ENCODE data around the gene SDHC.

The SDHC gene

DNA sequence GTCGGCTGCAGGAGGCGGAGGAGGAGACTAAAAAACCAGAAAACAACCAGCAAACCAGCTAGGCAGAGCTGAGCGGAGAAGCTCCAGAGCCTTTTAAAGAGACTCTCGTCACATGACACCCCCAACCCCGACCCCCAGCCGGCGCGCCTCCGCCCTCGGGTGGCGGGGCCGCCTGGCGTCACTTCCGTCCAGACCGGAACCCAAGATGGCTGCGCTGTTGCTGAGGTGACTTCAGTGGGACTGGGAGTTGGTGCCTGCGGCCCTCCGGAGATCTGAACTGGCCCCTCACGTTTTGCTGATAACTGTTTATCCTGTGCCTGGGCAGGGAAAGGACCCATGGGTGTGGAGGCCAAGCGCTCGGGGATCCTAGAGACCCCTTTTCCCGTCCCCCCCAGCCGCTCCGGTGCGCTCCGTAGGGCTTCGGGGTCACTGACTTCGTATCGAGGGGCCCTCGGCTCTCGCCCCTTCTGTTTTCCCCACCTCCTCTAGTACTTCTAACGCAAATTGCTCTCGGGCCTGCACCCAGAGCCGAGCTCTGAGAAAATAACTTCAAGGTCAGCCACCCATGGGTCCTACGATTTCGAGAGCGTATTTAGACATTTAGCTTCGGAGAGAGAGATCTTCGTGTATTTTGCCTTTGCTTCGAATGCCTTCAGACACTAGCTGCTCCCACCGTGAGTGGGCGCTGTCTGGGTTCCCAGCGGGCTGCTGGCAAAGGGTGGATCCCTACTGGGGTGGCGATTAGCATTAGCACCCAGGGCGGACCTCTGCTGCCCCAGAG lies at the start of gene SDHC (continued):
- TF ChIP-seq ZNF157 (tag by site-specific recombination; IDR thresholded peaks at IDR 0.05) (no peak), REPIN1 (tag by site-specific recombination; IDR thresholded peaks at IDR 0.05; ENCODE audit: low read depth) (no peak), KLF9 (tag by site-specific recombination; IDR thresholded peaks at IDR 0.05; ENCODE audit: low read depth) (peak; percentile 65), GLI4 (tag by site-specific recombination; IDR thresholded peaks at IDR 0.05) (no peak), ZNF654 (tag by site-specific recombination; IDR thresholded peaks at IDR 0.05; ENCODE audit: low read depth) (no peak), ZNF544 (tag by site-specific recombination; IDR thresholded peaks at IDR 0.05) (no peak), REST (tag by site-specific recombination; IDR thresholded peaks at IDR 0.05) (no peak), ZNF354C (tag by site-specific recombination; IDR thresholded peaks at IDR 0.05; ENCODE audit: borderline replicate concordance, low read depth) (no peak), ZNF530 (tag by site-specific recombination; IDR thresholded peaks at IDR 0.05; ENCODE audit: low read depth) (no peak), ZNF521 (tag by site-specific recombination; IDR thresholded peaks at IDR 0.05) (no peak), ZFHX2 (tag by site-specific recombination; conservative IDR thresholded peaks at IDR 0.05) (peak; percentile 61), ZNF214 (tag by site-specific recombination; IDR thresholded peaks at IDR 0.05; ENCODE audit: borderline replicate concordance) (no peak), ZNF133 (tag by site-specific recombination; IDR thresholded peaks at IDR 0.05) (no peak), ZSCAN30 (tag by site-specific recombination; IDR thresholded peaks at IDR 0.05) (no peak), INSM2 (tag by site-specific recombination; IDR thresholded peaks at IDR 0.05) (peak; percentile 13; the same call in 1 of the 2 replicates), ZNF426 (tag by site-specific recombination; IDR thresholded peaks at IDR 0.05) (no peak), ZNF24 (tag by site-specific recombination; IDR thresholded peaks at IDR 0.05) (peak; percentile 74; the same call in 1 of the 2 replicates)
- TF ChIP-seq, protein P1, sequence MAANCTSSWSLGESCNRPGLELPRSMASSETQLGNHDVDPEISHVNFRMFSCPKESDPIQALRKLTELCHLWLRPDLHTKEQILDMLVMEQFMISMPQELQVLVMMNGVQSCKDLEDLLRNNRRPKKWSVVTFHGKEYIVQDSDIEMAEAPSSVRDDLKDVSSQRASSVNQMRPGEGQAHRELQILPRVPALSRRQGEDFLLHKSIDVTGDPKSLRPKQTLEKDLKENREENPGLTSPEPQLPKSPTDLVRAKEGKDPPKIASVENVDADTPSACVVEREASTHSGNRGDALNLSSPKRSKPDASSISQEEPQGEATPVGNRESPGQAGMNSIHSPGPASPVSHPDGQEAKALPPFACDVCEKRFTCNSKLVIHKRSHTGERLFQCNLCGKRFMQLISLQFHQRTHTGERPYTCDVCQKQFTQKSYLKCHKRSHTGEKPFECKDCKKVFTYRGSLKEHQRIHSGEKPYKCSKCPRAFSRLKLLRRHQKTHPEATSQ (tag by site-specific recombination; IDR thresholded peaks at IDR 0.05): no peak
- TF ChIP-seq, protein P2, sequence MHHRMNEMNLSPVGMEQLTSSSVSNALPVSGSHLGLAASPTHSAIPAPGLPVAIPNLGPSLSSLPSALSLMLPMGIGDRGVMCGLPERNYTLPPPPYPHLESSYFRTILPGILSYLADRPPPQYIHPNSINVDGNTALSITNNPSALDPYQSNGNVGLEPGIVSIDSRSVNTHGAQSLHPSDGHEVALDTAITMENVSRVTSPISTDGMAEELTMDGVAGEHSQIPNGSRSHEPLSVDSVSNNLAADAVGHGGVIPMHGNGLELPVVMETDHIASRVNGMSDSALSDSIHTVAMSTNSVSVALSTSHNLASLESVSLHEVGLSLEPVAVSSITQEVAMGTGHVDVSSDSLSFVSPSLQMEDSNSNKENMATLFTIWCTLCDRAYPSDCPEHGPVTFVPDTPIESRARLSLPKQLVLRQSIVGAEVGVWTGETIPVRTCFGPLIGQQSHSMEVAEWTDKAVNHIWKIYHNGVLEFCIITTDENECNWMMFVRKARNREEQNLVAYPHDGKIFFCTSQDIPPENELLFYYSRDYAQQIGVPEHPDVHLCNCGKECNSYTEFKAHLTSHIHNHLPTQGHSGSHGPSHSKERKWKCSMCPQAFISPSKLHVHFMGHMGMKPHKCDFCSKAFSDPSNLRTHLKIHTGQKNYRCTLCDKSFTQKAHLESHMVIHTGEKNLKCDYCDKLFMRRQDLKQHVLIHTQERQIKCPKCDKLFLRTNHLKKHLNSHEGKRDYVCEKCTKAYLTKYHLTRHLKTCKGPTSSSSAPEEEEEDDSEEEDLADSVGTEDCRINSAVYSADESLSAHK (tag by site-specific recombination; IDR thresholded peaks at IDR 0.05): 0 out of 2 replicates have a peak, but pooled peaks have one; percentile 30
- TF ChIP-seq, protein P3, sequence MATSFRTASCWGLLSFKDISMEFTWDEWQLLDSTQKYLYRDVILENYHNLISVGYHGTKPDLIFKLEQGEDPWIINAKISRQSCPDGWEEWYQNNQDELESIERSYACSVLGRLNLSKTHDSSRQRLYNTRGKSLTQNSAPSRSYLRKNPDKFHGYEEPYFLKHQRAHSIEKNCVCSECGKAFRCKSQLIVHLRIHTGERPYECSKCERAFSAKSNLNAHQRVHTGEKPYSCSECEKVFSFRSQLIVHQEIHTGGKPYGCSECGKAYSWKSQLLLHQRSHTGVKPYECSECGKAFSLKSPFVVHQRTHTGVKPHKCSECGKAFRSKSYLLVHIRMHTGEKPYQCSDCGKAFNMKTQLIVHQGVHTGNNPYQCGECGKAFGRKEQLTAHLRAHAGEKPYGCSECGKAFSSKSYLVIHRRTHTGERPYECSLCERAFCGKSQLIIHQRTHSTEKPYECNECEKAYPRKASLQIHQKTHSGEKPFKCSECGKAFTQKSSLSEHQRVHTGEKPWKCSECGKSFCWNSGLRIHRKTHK (tag by site-specific recombination; IDR thresholded peaks at IDR 0.05): no peak
- TF ChIP-seq, protein P4, sequence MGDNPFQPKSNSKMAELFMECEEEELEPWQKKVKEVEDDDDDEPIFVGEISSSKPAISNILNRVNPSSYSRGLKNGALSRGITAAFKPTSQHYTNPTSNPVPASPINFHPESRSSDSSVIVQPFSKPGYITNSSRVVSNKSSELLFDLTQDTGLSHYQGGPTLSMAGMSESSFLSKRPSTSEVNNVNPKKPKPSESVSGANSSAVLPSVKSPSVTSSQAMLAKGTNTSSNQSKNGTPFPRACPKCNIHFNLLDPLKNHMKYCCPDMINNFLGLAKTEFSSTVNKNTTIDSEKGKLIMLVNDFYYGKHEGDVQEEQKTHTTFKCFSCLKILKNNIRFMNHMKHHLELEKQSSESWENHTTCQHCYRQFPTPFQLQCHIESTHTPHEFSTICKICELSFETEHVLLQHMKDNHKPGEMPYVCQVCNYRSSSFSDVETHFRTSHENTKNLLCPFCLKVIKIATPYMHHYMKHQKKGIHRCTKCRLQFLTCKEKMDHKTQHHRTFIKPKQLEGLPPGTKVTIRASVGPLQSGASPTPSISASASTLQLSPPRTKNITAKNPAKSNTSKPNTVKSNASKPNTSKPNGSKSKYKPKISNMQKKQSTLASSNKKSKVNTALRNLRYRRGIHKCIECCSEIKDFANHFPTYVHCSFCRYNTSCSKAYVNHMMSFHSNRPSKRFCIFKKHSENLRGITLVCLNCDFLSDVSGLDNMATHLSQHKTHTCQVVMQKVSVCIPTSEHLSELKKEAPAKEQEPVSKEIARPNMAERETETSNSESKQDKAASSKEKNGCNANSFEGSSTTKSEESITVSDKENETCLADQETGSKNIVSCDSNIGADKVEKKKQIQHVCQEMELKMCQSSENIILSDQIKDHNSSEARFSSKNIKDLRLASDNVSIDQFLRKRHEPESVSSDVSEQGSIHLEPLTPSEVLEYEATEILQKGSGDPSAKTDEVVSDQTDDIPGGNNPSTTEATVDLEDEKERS (tag by site-specific recombination; IDR thresholded peaks at IDR 0.05): no peak
- TF ChIP-seq, protein P5, sequence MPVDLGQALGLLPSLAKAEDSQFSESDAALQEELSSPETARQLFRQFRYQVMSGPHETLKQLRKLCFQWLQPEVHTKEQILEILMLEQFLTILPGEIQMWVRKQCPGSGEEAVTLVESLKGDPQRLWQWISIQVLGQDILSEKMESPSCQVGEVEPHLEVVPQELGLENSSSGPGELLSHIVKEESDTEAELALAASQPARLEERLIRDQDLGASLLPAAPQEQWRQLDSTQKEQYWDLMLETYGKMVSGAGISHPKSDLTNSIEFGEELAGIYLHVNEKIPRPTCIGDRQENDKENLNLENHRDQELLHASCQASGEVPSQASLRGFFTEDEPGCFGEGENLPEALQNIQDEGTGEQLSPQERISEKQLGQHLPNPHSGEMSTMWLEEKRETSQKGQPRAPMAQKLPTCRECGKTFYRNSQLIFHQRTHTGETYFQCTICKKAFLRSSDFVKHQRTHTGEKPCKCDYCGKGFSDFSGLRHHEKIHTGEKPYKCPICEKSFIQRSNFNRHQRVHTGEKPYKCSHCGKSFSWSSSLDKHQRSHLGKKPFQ (tag by site-specific recombination; IDR thresholded peaks at IDR 0.05): no peak
